ENCODE measurements around the gene GOSR2. TPM values are rescaled to one million over a fixed set of nuclear protein-coding genes. Genes with fewer than 3 reads are reported as not detected.

Gene GOSR2
- total RNA-seq (2022; extraction: Qiagen RNA extraction), result 33.4 to 39.7 TPM (median 38.0 TPM) in 5 replicates

GRCh38 chr17:46922804-46923635 is at the start of gene GOSR2:
TSS of gene GOSR2 (plus strand) at chr17:46923160. CDS start at chr17:46923193, 33 bp downstream.

GRCh38 chr17:46979147-46979863 is 56.3 kb downstream of the GOSR2 start, which contains the start of gene RPRML:
TSS of gene RPRML (minus strand) at chr17:46979253. CDS start at chr17:46979007, 246 bp downstream.

Other genes starting within 250 kb of the GOSR2 start
- 3.9 to 4.7 TPM (median 4.4 TPM) in 5 replicates for gene WNT3, start 104.5 kb upstream of the GOSR2 start, total RNA-seq (2022; extraction: Qiagen RNA extraction)
- not detected in 5 replicates for gene WNT9B, start 71.6 kb upstream of the GOSR2 start, total RNA-seq (2022; extraction: Qiagen RNA extraction)
- gene RPRML, start 56.1 kb downstream of the GOSR2 start, total RNA-seq (2022; extraction: Qiagen RNA extraction), result 0.40 to 0.81 TPM (median 0.68 TPM) in 5 replicates